Spleen (tissue), 11 donors: ENCODE data around the gene HMG20B. TPM values are rescaled to one million over a fixed set of nuclear protein-coding genes. Genes with fewer than 3 reads are reported as not detected.

ENCODE experiments used
- DNase-seq: peaks from one replicate; pipeline ENCODE4 v3.0.0-alpha.2; 2020
- H3K27ac ChIP-seq, 8 donors: fragments of 200-600 bp; sonication (generic) in 7 of 8; 1 replicate in 4 of 8; 2 replicates in 4 of 8; pipeline versions ENCODE4 v1.5.0 to v1.8.0; 2016 to 2021; ENCODE audit warnings: inconsistent platforms in 4 of 8, mild to moderate bottlenecking in 4 of 8, moderate library complexity in 1 of 8
- H3K27me3 ChIP-seq, 7 donors: fragments of 200-600 bp; sonication (generic) in 6 of 7; replicated peaks in 1 of 7; 1 replicate in 4 of 7; 2 replicates in 3 of 7; pipeline versions ENCODE4 v1.5.0 to v1.8.0; 2016 to 2021; ENCODE audit warnings: inconsistent platforms in 3 of 7, mild to moderate bottlenecking in 1 of 7
- H3K36me3 ChIP-seq, 6 donors: fragments of 200-600 bp; sonication (generic) in 5 of 6; 1 replicate in 4 of 6; 2 replicates in 2 of 6; pipeline versions ENCODE4 v1.5.0 to v1.8.0; 2016 to 2021; ENCODE audit warnings: inconsistent platforms in 2 of 6
- H3K4me1 ChIP-seq, 6 donors: fragments of 200-600 bp; sonication (generic) in 5 of 6; 1 replicate in 3 of 6; 2 replicates in 3 of 6; pipeline versions ENCODE4 v1.5.0 to v1.8.0; 2016 to 2021; ENCODE audit warnings: inconsistent platforms in 3 of 6
- H3K4me3 ChIP-seq, 8 donors: fragments of 200-600 bp; sonication (generic) in 7 of 8; 1 replicate in 4 of 8; 2 replicates in 4 of 8; pipeline versions ENCODE4 v1.5.0 to v1.8.0; 2016 to 2021; ENCODE audit warnings: inconsistent platforms in 4 of 8, mild to moderate bottlenecking in 4 of 8, moderate library complexity in 2 of 8
- H3K9me3 ChIP-seq, 8 donors: fragments of 200-600 bp; sonication (generic) in 7 of 8; 1 replicate in 4 of 8; 2 replicates in 4 of 8; pipeline versions ENCODE4 v1.5.0 to v1.8.0; 2016 to 2021; ENCODE audit warnings: inconsistent platforms in 4 of 8
- CTCF ChIP-seq, 11 experiments: fragments of 200-600 bp in 7 of 11; fragments of 450-650 bp in 4 of 11; sonication (generic) in 4 of 11; IDR thresholded peaks in 8 of 11; conservative IDR thresholded peaks in 3 of 11; 1 replicate in 7 of 11; 2 replicates in 4 of 11; pipeline versions ENCODE4 v1.4.0 to v1.8.0; 2016 to 2021; ENCODE audit warnings: antibody characterized with exemption in 11 of 11, inconsistent platforms in 4 of 11, mild to moderate bottlenecking in 1 of 11
- POLR2A ChIP-seq, 3 donors: fragments of 450-650 bp; IDR thresholded peaks; one replicate each; pipeline ENCODE4 v1.5.1; 2017; ENCODE audit warnings: antibody characterized with exemption in 3 of 3, mild to moderate bottlenecking in 1 of 3
- POLR2AphosphoS5 ChIP-seq, 3 donors: sonication (generic); formaldehyde crosslinking; IDR thresholded peaks; one replicate each; pipeline ENCODE4 v1.5.1; 2017; ENCODE audit warnings: antibody characterized with exemption in 3 of 3
- WGBS, 5 donors: extraction: QIAGEN DNeasy Blood & Tissue Kit in 3 of 5; methylation state at CpG; one replicate each; pipeline versions ENCODE4 v1.1.5 to v1.1.7; 2013 to 2018; 5-methylcytosine and 5-hydroxymethylcytosine counted together
- intact Hi-C: fragments of 100-400 bp; cut with DNase I; formaldehyde crosslinking; loops from one replicate; pipeline ENCODE4 v1.15.0; 2023; ENCODE audit warnings: low total_unique reads
- polyA plus RNA-seq, 3 donors: library from polyadenylated mRNA; stranded (reverse); fragments of 200-250 nt; gene quantifications; one replicate each; pipeline ENCODE4 v1.2.1, GENCODE V29; 2013
- total RNA-seq, 7 donors: library from RNA; depleted of rRNA in 3 of 7; stranded (reverse); fragments of >200 nt in 3 of 7; fragmentation: NEBNext Ultra II Directional in 4 of 7; extraction: Animal tissue kit (Norgen Biotek cat#: 25700) in 4 of 7; gene quantifications; one replicate each; pipeline versions ENCODE4 v1.1.0 to v1.2.1, GENCODE V29; 2016 to 2021
- donor health status: healthy with polysubstance abuse.
- donor health status: DM: no; HTN: no; CAD: no; lungs with moderate emphysema.
- donor health status: DM: no; HTN: no; CAD: no.
- donor health status: Bipolar disorder and iron deficiency.
- donor health status: healthy.
- donor health status: DM: no; HTN: no; CAD: no.
- donor health status: DM: yes; HTN: yes; CAD: no.

Gene HMG20B
- total and polyA plus RNA-seq, 10 donors, result 49.4 to 82.2 (median 65.8) TPM

- peaks cover 0 to 45% (median 4%) of the 10 kb centered on the region in 6 donors for H3K36me3 ChIP-seq
- TF ChIP-seq CTCF (IDR thresholded peaks at IDR 0.05 in 8 of 11, conservative IDR thresholded peaks at IDR 0.05 in 3 of 11) (no peak), POLR2AphosphoS5 (IDR thresholded peaks at IDR 0.05) (no peak), POLR2A (IDR thresholded peaks at IDR 0.05) (no peak)
- H3K9me3 ChIP-seq, result no peaks in the 10 kb centered on the region
- intact Hi-C loops, result no loop called here
- no peak overlapping the region for H3K27ac ChIP-seq
- no peak overlapping the region for H3K4me3 ChIP-seq
- H3K27me3 ChIP-seq, result no peaks in the 10 kb centered on the region
- DNase-seq, result no peak
- 91 to 94% (median 91%) methylated on average over 18 to 19 of the region's 19 CpGs for WGBS, 5 donors
- peaks cover 0 to 46% (median 30%) of the 10 kb centered on the region in 6 donors for H3K4me1 ChIP-seq
Observed at GRCh38 chr19:3575260-3575741, 2.6 kb downstream of the HMG20B start.

- peak overlapping the region in 4 of 8 donors; percentile 29 to 60 (median 38) for H3K4me3 ChIP-seq
- DNase-seq, result no peak
- H3K36me3 ChIP-seq, result peaks cover 0 to 45% (median 4%) of the 10 kb centered on the region in 6 donors
- intact Hi-C loops, result no loop called here
- TF ChIP-seq CTCF (IDR thresholded peaks at IDR 0.05 in 8 of 11, conservative IDR thresholded peaks at IDR 0.05 in 3 of 11), result no peak
- no peak for TF ChIP-seq POLR2A (IDR thresholded peaks at IDR 0.05)
- TF ChIP-seq POLR2AphosphoS5 (IDR thresholded peaks at IDR 0.05), result no peak
- peaks cover 0 to 46% (median 30%) of the 10 kb centered on the region in 6 donors for H3K4me1 ChIP-seq
- H3K27ac ChIP-seq, result peak overlapping the region in 1 of 8 donors; percentile 42
- H3K27me3 ChIP-seq, result no peaks in the 10 kb centered on the region
- 84 to 89% (median 86%) methylated on average over 27 to 29 of the region's 29 CpGs for WGBS, 5 donors
- no peaks in the 10 kb centered on the region for H3K9me3 ChIP-seq
Observed at GRCh38 chr19:3575949-3576673, 3.4 kb downstream of the HMG20B start.

GRCh38 chr19:3576696-3577443 lies 4.1 kb downstream of the HMG20B start:
- intact Hi-C loops, result no loop called here
- Histone ChIP-seq H3K27ac (peak overlapping the region in 2 of 8 donors; percentile 27 to 42), H3K4me1 (peaks cover 0 to 39% (median 28%) of the 10 kb centered on the region in 6 donors), H3K36me3 (peaks cover 0 to 45% (median 4%) of the 10 kb centered on the region in 6 donors), H3K4me3 (peak overlapping the region in 6 of 8 donors; percentile 10 to 60 (median 34)), H3K9me3 (no peaks in the 10 kb centered on the region), H3K27me3 (no peaks in the 10 kb centered on the region)
- WGBS, 5 donors, result 46 to 81% (median 70%) methylated on average over 42 to 78 of the region's 78 CpGs
- no peak for TF ChIP-seq CTCF (IDR thresholded peaks at IDR 0.05 in 8 of 11, conservative IDR thresholded peaks at IDR 0.05 in 3 of 11)
- TF ChIP-seq POLR2AphosphoS5 (IDR thresholded peaks at IDR 0.05), result peak in 2 of 3 donors; percentile 48 to 57
- no peak for DNase-seq
